Stimulated activated CD4-positive, alpha-beta T cell treated with anti-CD3 and anti-CD28 coated beads, Interleukin-1b, Interleukin-23, amount 100 ng/mL, for 48 hours (primary cell): ENCODE results near the gene BCAP31.
A peak's percentile ranks its signal among the peaks of the same experiment; 100 is the strongest.

Experiments used
- DNase-seq: peaks from one replicate; pipeline ENCODE4 v3.0.0-alpha.2; 2020

Gene BCAP31

DNA sequence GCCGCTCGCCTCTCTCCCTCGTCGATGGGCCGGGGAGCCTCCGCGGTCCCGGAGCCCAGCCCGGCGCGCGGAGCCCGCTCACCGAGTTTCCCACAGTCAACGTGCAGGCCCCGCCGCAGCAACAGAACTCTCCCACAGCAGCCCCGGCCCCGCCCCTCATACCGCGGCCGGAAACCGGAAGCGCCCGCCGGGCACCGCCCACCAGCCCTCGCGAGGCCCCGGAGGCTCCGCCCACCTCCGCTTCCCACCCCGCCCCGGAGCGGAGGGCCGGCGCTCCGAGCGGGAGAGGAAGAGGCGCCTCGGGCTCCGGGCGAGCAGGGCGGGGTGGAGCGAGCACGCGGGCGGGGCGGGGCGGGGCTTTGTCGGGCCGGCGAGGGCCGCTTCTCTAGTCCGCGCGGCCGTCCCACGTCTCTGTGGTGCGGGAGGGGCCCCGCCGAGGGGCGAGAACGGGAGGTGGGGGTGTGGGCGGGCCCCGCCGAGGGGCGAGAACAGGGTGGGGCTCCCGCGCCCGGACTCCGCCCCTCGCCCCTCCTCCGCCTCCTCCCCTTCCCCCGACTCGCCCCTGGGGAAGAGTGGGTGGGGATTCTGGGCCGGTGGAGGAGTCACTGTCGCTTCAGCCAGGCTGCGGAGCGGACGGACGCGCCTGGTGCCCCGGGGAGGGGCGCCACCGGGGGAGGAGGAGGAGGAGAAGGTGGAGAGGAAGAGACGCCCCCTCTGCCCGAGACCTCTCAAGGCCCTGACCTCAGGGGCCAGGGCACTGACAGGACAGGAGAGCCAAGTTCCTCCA, at the start of gene BCAP31, which contains the start of gene ABCD1:
Gene BCAP31 (minus strand): TSS at position 136 of the 787 bp plus-strand sequence. CDS start 1,143 bp downstream, outside the sequence.
Gene ABCD1 (plus strand): TSS at position 605 of the 787 bp plus-strand sequence. CDS start 411 bp downstream, outside the sequence.
- DNase-seq, result peak; percentile 87

DNA sequence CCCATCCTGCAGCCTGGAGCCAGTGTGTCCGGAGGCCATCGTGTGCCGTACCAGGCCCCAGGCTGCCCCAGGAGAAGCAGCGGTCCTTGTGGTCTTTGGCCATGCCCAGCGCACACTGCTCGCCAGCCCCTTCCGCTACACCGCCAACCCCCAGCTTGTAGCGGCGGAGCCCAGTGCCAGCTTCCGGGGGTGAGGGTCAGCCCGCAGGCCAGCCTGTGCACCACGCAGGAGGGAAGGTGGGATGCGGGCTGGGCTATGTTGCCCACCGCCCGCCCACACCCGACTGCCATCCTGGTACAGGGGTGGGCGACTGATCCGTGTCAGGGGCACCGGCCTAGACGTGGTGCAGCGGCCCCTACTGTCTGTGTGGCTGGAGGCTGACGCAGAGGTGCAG, 49.0 kb upstream of the BCAP31 start:
- no peak for DNase-seq

DNA sequence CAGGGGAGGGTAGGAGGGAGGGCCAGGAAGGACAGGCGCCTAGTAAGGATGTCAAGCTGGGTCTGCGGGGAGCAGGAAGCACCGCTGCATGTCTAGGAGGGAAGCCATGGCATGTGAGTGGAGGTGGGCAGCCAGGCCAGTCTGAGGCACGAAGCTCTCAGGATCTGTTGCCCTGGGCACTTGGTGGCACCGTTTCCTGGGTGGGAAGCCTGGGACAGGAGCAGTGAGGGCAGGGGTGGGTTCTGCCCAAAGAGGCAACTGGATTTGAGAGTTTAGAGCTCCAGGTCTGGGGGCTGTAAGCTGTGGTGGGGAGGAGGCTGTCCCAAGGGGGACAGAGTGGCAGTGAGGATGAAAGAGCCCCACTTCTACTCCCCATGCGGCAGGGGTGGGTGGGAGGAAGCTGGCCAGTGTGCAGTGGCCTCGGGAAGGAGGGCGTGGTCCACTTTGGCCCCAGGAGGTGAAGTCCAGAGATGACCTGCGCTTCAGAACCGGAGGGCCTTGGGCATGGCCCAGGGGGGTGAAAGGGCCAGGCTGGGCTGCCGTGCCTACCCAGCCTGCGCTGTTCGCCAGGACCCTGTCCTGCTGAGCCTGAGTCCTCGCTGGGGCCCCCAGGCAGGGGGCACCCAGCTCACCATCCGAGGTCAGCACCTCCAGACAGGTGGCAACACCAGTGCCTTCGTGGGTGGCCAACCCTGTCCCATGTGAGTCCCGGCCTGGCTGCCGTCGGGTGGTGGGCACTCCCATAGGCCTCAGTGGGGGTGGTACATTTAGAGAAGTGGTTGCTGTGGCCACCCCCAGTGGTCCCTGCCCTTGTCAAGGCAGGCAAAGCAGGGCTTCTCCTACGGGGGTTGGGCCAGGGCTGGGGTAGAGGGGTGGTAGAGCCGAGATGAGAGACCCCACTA, 48.4 kb upstream of the BCAP31 start:
- DNase-seq, result no peak

DNA sequence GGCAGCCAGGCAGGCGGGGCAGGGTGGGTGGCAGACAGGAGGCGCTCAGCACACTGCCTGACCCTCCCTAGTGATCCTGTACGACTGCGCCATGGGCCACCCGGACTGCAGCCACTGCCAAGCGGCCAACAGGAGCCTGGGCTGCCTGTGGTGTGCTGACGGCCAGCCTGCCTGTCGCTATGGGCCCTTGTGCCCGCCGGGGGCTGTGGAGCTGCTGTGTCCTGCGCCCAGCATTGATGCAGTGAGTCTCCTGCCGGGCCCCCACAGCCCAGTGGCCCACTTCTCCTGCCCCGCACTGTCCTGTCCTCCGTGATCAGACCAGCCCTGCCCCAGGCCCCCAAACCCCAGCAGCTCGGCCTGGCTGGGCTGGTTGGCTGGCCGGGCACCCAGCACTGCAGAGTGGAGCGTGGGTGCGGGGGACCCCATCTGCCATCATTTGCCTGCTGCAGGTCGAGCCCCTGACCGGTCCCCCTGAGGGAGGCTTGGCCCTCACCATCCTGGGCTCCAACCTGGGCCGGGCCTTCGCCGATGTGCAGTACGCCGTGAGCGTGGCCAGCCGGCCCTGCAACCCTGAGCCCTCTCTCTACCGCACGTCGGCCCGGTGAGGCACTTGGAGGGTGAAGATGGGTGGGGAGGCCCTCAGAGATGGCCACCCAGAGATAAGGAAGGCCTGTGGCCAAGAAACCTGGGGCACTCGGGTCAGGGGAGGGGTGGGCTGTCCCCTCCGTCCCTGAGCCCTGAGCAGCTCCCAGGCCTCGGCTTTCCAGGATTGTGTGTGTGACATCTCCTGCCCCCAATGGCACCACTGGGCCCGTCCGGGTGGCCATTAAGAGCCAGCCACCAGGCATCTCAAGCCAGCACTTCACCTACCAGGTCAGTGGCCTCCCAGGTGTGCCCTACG, 47.5 kb upstream of the BCAP31 start:
- DNase-seq, result no peak

DNA sequence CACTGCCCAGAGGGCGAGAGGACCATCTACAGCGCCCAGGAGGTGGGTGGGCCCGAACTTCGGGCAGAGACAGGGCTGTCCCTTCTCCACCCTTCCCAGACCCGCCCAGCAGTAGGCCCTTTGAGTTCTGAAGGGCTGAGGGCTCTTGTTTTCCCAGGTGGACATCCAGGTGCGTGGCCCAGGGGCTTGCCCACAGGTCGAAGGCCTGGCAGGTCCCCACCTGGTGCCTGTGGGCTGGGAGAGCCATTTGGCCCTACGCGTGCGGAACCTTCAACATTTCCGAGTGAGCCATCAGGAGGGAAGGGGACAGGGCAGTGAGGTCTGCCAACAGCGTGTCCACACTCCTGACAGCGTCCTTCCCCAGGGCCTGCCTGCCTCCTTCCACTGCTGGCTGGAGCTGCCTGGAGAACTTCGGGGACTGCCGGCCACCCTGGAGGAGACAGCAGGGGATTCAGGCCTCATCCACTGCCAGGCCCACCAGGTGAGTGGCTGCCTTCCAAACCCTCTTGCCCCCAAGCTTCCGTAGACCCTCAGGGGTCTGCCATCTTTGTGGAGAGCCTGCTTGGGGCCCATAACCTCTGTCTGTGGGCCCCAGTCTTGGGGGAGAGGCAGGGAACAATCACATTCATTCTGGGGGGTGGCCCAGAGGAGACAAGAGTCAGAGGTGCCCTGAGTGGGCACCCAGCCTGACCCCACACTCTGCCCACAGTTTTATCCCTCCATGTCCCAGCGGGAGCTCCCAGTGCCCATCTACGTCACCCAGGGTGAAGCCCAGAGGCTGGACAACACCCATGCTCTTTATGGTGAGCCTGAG, 46.6 kb upstream of the BCAP31 start:
- no peak for DNase-seq

DNA sequence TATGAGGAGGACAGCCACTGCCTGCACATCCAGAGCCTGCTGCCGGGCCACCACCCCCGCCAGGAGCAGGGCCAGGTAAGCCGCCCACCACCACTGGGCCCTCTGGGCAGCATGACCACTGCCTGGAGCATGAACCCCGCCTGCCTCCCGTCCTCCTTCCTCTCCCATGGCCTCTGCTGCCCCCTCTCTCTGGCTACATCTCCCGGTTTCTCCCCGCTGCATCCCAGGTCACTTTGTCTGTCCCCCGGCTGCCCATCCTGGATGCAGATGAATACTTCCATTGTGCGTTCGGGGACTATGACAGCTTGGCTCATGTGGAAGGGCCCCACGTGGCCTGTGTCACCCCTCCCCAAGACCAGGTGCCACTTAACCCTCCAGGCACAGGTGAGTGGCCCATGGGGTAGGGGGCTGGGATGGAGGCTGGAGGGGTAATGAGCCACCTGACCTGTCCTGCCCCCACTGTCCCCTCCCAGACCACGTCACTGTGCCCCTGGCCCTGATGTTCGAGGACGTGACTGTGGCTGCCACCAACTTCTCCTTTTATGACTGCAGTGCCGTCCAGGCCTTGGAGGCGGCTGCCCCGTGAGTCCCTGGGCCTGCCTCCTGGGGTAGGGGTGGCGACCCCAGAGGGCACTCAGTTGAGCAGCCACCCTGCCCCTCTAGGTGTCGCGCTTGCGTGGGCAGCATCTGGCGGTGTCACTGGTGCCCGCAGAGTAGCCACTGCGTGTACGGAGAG, 45.8 kb upstream of the BCAP31 start:
- no peak for DNase-seq

DNA sequence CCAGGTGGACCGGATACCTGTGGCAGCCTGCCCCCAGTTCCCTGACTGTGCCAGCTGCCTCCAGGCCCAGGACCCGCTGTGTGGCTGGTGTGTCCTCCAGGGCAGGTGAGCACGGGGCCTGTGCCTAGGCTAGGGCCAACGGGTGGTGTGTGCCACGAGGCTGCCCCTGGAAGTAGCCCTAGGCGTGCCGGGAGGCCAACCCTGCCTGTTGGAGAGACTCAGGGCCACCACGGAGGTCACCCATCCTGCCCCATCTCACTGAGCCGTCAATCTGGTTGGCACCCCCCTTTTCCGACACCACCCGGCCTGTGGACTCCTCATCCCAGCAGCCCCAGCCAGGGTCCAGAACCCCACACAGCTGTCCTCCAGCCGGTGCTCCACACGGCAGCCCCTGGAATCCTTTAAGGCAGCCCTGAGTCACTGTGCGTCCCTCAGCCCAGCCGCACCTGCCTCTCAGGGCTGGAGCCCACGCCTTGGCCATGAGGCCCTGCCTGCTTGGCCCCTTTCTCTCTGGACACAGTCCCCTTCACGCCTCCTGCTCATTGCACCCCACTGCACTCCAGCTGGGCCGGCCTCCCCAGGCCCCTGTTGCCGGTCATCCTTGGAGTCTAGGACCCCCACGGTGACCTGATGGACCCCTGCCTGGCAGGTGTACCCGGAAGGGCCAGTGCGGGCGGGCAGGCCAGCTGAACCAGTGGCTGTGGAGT, 45.1 kb upstream of the BCAP31 start:
- no peak for DNase-seq

DNA sequence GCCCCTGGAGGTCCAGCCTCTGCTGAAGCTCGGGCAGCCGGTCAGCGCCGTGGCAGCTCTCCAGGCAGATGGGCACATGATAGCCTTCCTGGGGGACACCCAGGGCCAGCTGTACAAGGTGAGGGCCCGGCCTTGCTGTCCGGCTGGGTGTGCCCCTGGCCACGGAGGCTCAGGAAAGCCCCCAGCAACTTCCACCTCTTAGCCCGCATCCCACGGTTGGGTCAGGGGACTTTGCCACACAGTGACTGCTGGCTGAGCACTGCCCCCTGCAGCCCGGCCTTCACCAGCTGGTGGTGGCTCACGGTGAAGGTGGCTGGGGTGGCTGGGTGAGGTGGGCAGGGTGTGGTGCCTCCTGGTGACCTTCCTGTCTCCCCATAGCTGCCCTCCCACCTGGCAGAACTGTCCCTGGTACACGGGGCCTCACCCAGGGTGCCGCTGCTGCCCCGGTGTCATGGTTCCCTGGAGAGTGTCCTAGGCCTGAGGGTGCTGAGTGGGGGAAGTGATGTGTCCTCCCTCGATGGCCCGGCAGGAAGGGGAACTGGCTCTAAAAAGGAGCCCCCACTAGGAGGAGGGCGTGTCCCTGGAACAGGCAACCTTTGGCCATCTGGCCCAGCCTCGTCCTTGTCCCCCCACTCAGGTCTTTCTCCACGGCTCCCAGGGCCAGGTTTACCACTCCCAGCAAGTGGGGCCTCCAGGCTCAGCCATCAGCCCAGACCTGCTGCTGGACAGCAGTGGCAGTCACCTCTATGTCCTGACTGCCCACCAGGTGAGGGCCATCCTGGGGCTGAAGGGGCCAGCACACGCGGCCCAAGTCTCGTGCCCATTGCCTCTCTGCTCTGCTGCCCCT, 44.3 kb upstream of the BCAP31 start:
- no peak for DNase-seq

DNA sequence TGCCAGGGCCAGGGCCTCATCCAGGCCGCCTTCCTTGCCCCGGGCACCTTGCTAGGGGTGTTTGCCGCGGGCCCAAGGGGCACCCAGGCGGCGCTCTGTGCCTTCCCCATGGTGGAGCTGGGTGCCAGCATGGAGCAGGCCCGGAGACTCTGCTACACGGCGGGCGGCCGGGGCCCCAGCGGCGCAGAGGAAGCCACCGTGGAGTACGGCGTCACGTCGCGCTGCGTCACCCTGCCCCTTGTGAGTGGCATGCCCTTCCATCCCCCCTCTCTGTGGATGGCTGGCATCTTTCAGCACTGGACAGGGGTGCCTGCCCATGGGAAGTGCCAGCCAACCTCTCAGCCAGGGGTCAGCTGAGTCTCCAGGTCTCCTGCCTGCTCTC, 43.5 kb upstream of the BCAP31 start:
- no peak for DNase-seq

DNA sequence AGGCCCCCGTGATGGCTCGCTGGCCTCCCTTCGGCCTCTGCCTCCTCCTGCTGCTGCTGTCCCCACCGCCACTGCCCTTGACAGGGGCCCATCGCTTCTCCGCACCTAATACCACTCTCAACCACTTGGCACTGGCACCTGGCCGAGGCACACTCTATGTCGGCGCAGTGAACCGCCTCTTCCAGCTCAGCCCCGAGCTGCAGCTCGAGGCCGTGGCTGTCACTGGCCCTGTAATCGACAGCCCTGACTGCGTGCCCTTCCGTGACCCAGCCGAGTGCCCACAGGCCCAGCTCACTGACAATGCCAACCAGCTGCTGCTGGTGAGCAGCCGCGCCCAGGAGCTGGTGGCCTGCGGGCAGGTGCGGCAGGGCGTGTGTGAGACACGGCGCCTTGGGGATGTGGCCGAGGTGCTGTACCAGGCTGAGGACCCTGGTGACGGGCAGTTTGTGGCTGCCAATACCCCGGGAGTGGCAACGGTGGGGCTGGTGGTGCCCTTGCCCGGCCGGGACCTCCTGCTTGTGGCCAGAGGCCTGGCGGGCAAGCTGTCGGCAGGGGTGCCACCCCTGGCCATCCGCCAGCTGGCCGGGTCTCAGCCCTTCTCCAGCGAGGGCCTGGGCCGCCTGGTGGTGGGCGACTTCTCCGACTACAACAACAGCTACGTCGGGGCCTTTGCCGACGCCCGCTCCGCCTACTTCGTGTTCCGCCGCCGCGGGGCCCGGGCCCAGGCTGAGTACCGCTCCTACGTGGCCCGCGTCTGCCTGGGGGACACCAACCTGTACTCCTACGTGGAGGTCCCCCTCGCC, 42.9 kb upstream of the BCAP31 start:
- no peak for DNase-seq

DNA sequence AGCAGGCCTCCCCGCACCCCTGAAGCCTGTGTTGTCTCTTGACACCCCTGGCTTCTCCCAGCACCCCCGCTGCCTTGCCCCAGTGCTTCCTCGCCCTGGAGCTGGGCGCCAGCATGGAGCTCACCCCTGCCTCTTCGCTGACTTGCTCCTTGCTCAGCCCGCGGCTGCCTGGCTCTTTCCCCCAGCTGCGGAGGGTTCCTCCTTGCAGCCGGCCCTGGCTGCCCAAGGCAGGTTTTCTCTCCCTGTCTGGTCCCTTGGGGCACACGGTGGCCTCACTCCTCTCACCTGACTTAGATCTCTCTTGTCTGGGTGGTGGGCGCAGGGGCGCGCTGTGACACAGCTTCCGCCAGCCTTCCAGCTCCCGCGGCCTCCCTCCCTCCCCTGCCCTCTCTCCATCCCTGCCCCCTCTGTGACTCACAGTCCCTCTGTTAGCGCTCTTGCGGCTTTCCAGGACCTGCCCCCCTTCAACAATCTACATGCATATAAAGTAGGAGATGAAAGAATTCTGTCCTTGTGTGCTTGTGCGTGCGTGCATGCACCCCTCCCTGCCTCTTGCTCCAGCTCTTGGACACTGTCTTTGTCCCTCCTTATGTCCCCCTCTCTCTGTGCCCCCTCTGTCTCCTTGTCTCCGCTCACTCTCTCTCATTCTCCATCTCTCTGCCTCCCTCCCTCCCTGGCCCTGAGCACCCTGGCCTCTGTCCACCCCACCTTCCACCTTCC, 42.1 kb upstream of the BCAP31 start:
- DNase-seq, result peak; percentile 28

DNA sequence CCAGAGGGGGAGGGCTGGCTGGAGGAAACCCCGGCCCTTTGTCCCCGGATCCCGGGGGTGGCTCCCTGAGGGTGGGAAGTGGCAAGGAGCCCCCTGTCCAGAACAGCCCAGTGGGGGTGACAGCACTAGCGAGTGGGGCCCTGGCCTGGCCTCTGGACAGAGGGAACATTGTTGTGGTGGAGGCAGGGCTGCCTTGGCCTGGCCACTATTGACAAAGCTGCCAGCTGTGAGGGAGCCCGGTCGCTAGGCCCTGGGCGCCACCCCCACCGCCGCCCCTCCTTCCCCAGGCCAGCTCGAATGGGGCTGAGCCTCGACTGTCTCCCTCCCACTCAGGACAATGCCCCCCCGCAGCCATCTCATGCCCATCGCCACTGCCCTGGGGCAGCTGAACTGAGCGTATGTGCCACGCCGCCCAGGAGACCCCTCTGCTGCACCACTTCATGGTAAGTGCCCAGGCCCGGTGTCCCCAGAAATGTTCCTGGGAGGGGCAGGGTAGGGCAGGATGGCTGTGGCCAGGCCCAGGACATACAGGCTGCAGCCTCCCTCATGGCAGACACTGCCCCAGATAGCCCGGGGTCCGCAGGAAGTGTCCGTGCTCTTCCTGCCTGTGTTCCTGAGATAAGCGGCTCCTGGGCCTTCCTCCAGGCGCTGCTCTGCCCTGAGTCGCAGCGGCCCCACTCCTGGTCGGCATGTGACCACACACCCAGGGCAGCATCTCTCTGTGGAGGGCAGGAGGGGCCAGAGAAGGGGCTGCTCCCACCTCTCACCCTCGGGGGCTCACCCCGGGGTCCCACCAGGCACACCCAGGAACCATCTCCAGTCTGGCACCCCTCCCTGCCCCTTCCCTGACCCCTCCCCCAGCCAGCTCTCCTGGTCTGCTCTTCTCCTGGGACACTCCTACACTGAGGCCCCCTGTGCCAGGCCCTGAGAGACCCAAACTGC, 41.2 kb upstream of the BCAP31 start:
- no peak for DNase-seq

DNA sequence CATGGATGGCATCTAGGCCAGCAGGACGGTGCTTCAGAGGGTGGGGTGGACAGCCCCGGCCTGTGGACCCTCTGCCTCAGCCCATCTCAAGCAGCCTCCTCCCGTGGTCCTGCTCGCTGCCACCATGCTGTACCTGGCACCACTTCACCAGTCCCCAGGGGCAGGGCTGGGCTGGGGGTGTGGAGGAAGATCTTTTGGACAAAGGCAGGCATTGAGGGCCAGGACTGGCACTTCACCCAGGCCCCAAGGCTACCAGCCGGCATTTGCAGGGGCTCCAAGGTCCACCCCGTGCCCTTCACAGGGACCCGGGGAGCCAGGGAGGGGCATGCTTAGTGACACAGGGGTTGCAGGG, 40.6 kb upstream of the BCAP31 start:
- no peak for DNase-seq

DNA sequence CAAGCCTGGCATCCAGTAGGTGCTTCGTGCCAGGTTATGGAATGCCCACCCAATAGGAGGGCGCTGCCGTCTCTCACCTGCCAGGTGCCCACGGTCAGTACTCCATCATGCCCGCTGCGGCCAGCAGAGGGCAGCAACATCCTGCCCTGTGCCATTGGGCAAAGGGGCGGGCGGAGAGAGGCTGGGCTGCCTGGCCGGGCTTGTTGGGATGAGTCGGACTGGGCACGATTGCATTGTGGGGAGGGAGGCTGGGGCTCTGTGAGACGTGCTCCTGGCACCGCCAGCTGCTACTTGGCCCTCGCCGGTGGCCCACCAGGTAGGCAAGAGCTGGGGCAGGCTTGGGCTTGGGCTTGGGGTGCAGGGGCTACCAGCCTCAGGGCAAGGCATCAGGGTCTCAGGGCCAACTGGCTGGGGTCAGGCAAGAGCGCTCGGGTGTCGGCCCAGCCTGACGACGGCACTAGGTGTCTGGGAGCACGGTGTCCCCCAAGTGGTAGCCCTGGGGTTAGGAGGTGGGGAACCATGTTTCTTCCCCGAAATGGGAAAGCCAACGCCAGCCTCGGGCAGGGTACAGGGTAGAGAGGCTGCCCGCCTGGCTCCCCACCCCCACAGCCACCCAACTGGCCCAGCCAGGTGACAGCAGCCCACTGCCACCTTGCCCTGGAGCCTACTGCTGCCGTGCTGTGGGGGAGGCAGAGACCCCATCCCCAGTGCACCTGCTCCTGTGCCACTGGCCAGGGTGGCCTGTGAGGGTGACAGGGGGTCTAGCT, 40.0 kb upstream of the BCAP31 start, which contains the start of gene PLXNB3:
Gene PLXNB3 (plus strand): TSS at position 261 of the 767 bp plus-strand sequence. CDS start 1,287 bp downstream, outside the sequence.
- peak; percentile 70 for DNase-seq

DNA sequence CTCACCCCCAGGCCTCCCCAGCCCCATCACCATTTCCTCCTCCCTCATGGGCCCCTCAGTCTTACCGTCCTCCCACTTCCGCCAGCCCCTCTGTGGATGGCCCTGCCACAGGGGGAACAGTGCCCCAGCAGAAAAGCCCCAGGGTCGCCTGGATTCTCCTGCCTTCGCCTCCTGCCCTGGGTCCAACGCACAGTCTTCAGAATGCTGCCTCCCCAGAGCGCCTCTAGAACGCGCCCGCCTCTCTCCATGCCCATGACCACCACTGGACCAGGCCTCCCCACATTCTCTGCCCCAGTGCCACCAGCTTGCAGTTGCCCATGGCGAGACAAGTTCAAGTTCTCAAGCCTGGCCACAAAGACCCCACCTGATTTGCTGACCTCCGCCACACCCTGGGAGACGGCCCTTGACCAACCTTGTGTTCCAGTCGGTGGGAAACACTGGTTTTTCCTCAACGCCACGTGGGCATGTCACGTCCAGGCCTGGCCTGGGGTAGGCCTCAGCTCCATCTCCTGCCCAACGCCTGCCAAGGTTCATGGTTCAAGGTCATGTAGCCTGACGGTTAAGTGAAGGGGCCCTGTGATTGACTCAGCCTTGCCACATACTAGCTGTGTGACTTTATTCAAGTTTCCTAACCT, 39.2 kb upstream of the BCAP31 start:
- no peak for DNase-seq
